Activated CD4-positive, alpha-beta T cell treated with anti-CD3 and anti-CD28 coated beads, Interleukin-2, Interleukin-6, amounts not matched to agents 100 ng/mL and 50 ng/mL, durations not matched to agents 16 hours and 8 hours (primary cell): ENCODE results near the gene C1R.

Source experiments
- DNase-seq: peaks from one replicate; pipeline ENCODE4 v3.0.0-alpha.2; 2020

Gene C1R

DNA sequence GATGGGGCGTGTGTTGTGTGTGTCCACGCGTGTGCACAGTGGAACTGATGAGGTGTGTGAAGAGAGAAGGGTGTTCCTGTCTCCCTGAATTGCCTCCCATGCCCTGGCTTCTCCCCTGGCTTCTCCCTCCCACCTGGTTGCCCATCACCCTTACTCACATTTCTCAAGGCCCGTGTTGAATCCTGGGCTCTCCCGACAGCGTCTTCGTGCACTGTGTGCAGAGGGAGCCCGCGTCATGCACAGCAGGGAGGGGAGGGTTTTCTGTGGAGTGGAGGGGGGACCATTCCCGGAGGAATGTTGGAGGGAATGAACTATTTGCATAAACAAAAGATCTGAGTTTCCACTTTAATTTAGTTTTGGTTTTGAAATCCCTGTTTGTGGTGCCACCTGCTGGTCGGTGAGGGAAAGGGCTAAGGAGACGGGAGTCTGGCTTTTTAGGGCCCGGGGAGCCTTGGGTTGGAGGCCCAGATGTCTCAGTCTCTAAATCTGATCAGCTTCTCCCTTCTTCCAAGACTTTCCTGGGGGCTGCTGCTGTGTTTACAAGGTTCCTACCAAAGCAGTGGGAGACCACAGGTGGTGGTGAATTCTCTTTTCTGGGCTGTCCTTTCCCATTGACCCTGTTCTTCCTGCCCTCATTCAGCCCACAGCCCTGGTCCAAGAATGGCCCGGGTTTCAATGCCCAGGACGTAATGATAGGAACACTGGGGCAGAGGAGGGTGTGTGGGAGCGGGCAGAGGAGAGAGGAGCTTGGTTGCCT, at the start of gene C1R:
TSS of gene C1R (minus strand) at position 217 of the 757 bp plus-strand sequence. CDS start at position 160, 57 bp downstream.
- peak; percentile 70 for DNase-seq

DNA sequence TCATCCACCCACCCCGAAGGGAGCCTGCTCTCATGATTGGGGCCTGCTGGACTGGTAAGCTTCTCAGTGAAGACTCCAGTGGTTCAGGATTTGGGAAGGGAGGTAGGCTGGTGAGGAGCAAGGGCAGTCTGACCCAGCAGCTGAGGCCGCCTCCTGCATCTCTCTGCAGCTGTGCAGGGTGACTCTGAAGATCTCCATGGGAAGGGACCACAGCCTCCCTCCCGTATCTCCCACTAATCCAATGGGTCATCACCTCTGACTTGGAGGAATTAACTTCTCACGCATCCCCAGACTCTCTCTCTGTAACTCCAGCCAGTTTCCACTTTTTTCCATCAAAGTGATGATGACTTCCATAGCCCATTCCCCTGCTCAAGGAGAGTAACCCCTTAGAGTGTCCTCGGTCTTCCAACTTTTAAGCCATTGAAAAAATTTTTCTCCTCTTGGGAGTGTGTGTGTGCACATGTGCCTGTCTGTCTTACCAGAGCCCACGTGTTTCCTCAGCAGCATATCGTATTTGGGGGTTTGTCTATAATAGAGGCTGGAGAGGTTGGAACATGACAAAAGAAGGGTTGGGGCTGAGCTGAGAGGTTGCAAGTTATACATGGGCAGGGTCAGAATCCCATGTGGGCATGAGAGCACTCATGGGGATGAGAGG, 49.2 kb upstream of the C1R start:
- no peak for DNase-seq

DNA sequence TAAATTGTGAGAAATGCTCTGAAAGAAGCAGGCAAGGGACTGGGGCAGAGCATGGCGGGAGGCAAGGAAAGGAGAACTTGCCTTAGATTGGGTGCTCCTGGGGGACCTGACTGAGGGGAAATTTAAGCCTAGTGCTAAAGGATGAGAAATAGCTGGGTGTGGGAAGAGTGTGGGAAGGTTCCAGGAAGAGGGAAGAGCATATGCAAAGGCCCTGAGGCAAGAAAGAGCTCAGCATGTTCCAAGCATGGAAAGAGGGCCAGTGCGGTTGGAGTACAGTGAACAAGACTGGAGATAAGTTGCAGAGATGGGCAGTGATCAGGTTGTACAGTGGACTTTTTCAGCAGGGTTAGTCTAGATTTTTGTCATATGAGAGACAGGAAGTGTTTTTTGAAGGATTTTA, 47.0 kb upstream of the C1R start:
- no peak for DNase-seq

DNA sequence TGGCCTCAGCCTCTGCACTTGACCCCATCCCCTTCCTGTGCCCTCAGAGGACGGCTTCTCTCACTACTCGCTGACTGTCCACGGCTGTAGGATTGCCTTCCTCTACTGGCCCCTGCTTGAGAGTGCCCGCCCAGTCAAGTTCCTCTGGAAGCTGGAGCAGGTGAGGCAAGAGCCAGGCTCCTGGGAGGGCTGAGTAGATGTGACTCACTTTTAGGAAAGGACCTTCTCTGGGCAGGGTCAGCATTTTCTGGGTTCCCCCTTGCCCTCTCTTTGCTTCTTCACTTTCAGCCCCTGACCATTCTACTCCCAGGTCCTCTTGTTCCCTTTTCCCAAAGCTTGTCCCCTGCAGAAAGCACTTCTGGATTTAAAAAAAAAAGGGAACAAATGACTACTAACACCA, 45.7 kb upstream of the C1R start:
- DNase-seq: no peak

DNA sequence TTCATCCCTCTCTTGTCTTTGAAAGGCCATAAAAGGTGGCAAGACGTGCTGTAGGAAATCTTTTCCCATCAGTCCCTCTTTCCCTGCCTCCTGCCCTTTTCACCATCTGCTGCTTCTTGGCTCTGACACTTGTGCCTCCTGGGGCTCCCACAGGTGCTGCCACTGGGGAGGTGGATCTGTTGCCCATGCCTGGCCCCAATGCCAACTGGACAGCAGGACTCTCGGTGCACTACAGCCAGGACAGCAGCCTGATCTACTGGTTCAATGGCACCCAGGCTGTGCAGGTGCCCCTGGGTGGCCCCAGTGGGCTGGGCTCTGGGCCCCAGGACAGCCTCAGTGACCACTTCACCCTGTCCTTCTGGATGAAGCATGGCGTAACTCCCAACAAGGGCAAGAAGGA, 44.4 kb upstream of the C1R start:
- no peak for DNase-seq

DNA sequence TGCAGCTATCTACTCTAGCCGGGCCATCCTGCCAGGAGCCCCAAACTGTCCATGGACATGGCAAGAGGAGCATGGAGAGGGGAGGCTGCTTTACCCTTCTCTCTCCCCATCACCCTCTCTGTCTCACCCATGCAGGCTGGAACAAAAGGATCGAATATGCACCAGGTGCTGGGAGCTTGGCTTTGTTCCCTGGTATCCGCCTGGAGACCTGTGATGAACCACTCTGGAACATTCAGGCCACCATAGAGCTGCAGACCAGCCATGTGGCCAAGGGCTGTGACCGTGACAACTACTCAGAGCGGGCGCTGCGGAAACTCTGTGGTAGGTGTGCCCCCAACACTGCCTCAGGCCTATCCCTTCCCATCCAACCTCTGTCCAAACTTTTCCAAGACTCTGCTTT, 43.8 kb upstream of the C1R start:
- DNase-seq: no peak

DNA sequence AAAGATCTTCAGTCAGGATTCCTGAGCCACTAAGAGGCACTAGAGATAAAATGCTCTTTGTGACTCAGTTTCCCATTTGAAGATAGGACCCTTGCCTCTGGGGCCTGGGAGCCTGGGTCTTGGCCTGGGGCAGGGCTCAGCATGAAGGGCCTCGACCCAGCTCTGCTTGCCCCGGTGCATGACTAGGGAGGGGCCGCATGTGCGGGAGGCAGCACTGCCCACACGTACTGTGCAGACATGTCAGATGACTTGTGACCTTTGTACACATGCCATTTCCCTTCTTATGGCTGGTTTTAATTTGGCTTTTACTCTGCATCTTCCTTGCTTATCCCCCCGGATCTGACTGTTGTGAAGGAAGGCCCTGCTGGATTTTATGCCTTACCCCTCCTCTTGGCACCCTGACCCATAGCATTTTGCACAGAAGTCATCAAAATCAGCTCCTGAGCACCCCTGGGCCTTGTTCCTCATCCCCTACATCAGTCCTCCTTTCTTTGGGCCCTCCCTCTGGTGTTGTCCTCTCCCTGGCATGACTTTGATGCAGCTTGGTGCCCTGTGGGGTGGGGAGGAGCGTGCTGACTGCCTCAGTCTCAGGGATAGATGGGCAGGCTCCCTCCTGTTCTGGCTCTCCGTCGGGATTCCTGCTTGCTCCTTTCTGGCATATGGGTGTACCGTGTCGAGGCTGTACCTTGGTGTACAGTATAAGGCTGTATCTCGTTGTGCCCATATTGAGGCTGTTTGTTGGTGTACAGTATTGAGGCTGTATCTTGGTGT, 42.3 kb upstream of the C1R start:
- no peak for DNase-seq

DNA sequence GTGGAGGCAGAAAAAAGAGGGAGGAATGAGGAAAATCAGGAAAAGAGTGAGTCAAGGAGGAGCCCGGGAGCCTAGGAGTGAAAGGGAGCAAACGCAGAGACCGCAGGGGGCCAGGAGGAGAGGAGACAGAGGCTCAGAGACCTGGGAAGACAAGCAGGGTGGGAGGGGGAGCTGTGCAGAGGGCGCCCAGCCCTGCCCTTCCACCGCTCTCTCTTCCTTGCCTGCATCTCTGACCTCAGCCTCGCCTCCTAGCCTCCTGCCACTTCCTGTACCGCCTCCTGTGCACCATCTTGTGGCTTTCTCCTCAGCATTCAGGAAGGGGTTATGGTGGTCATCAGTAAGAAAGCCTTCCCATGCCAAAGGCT, 39.2 kb upstream of the C1R start:
- DNase-seq: peak; percentile 71

DNA sequence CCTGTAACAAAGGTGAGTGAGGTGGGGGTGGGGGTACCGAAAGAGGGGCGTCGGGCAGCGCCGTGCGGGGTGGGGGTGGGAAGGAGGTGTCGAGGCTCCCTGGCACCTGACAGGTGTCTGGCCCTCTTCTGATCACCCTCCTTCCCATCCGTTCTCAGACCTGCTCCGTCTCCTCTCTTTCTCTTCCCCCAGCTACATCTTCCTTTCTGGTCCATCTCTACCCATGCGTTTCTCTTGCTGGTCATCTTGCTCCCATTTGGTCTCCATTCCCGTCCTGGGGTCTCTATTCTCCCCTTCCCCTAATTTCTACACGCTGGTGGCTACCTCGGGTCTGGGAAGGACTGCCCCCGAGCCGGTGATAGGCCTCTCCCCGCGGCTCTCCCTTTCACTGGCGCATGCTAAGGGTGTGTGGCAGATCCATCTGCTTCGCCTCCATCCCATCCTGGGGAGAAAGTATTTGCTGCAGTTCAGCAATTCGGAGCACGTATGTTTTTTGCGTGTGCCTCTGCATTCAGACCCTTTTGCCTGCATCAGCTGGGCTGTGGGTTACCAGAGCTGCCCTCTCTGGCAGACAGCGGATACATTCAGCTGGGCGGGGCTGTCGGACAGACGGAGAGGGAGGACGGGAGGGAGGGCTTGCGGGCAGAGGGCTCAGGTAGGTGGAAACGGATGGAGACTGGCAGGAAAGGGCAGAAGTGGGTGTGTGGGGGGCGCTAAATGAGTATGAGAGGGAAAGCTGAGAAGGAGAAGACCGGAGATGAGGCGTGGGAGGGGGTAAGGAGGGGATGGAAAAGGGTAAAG, 38.7 kb upstream of the C1R start:
- peak; percentile 74 for DNase-seq

DNA sequence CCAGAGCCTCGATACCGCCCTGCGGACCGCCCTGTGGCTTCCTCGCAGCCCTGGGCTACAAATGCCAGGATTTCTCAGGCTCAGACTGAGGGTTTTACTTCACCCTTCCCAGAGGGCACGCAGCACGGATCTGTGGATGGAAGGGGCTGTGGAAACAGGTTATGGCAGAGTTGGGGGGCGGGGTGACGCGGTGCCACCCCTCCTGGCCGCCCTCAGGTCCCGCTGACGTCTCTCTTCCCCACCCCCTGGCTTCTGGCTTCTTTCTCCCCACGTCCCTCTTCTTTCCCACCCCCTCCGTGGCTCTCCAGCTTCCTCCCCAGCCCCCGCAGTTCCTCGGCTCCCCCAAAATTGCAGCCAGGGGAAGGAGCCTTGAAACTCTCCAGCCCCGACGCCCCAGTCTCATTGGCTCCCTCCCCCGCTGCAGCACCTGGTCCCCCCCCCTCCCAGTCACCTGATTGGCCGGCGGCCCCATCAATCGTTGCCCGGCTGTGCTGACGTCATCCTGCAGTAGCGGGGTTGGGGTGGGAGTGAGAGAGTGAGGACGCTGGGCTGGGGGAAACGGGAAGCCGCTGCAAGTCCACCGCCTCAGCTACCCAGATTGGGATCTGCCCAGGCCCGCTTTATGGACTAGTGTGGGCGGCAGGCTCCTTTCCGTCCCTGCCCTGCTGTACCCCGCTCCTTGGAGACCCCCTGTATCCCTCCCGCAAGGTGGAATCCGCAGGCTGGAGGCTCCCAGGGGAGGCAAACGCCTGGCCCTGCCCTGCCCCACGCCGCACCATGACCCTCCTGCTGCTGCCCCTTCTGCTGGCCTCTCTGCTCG, 37.8 kb upstream of the C1R start, which contains the start of gene CLSTN3:
TSS of gene CLSTN3 (plus strand) at position 500 of the 820 bp plus-strand sequence. CDS start at position 778, 278 bp downstream.
- peak; percentile 82 for DNase-seq

DNA sequence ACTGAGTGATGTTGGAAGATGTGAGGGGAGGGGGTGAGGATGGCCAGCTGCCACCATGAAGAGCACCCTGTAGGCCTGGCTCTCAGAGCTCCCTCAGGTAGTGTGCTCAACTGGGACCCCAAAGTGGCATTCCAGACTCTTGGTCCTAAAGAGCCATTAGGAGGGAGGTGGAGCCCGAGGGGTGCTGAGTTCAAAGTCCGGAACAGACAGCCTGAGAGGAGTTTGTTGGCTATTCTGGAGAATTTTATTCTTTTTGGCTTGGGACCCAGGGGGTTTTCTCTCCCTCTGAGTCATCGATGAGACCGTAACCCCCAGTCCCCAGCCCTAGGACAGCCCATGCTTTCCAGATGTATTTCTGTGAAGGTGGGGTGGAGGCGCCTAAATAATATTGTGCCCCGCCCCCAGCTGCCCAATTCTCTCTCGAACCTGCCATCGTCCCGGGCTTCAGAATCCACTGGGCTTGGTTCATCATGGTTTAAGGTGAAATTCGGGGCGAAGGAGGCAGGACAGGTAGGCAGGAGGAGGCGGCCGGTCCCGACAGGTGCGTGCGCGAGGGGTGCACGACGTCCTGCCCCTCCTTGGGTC, 37.1 kb upstream of the C1R start:
- no peak for DNase-seq

DNA sequence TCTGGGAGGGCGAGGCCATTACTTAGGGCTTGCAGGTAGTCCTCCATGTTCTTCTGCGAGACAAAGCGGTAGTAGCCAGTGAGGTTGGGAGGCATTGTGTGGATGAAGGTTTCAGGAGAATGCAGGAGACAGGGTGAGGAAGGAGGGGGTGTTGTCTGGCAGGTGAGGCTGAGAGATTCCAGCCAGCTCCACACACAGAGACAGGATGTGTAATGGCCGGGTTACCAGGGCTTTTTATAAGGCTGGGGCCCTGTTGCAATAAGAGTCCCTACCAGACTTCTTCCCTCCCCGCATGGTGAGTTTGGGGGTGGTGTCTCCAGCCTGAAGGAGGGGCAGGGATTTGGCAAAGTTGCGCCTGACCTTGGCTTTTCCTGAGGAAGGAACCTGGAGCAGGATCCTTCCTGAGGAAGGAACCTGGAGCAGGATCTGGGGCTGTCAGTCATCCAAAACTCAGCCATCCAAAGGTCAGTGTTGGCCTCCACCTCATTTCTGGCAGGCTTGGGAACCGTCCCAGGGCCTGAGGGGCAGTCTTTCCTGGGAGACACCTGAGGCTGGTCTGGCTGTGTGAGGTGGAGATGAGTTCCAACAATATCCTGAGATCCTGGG, 36.5 kb upstream of the C1R start, which contains the start of gene RBP5:
TSS of gene RBP5 (minus strand) at position 209 of the 606 bp plus-strand sequence. CDS start at position 95, 114 bp downstream.
- DNase-seq: no peak

DNA sequence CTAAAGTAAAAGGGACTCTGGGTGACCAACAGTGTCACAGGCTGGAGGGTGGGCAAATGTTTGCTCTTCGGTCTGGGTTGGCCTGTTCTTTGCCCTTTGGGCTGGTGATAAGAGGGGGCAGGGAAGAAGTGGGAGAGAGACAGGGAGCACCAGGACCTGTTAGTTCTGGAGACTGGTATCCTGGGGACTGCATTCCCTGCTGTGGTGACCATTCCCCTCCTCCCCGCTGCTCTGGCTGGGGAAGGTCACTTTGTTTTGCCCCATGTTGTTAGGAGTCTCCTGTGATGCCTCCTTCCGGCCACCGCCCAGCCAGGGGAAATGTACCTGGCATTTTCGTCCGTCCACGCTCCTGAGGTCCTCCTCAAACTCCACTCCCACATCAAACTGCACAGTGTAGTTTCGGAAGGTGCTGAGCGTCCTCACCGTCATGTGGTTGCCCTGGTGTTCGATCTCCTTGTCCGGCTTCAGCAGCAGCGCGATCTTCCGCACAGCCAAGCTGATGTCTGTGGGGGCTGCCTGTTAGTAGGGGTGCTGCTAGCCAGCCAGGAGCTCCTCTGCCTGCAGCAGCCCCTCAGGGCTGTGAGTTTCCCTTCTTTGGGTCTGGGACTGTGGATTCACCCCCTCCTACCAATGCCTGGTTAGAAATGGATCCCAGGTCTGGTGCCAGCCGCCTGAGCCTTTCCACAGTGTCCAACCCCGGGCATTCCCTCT, 35.8 kb upstream of the C1R start:
- no peak for DNase-seq

DNA sequence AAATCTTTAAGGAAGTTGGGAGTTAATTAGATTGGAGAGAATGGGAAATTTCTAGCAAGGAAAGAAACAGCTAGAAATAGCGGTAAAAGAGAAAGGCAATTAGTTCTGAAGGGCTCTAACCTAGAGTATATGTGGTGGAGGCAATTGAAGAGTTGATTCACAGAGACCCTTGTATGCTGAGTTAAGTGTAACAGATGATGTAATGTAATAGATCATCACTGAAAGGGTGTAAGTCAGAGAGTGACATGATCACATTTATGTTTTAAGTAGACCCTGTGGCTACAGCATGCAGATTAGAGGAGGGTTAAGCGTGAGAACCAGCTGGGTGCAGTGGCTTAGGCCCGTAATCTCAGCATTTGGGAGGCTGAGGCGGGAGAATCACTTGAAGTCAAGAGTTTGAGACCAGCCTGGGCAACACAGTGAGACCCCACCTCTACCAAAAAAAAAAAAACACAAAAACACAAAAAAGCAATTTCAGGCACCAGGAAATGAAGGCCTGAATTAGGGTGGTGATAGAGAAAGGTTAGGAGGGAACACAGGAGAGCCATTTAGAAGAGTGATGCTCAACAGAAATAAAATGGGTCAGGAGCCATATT, 33.5 kb upstream of the C1R start:
- no peak for DNase-seq

DNA sequence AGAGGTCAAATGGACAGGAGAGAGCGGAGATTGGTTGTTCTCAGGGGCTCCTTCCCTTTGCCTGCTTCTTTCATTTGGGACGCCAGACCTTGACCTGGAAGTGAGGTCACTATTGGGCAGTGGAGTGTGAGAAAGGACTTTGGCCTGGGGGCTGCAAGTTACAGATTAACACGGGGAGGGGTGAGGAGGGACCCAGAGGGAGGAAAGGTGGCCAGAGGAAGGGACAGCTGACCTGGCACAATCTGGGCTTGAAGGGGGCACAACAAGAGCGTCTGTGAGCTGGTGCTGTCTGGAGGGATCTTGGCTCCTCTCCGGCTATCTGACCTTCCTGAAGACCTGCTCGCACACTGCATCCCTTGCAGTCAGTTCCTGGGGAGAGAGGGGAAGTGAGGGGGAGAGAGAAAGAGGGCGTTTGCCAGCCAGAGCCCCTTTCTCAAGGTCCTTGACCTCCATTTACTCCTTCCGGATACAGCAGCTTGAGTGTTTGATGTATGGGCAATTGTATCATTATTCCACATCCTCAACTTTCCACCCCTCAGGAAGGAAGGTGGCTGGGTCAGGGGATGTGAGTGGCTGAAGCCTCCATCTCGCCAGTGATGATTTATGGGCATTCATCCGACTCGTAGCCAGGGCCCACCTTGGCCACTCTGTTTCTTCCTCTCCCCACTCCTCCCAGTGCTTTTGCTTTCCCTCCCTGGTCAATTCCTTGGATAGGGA, 31.7 kb upstream of the C1R start:
- DNase-seq: no peak

DNA sequence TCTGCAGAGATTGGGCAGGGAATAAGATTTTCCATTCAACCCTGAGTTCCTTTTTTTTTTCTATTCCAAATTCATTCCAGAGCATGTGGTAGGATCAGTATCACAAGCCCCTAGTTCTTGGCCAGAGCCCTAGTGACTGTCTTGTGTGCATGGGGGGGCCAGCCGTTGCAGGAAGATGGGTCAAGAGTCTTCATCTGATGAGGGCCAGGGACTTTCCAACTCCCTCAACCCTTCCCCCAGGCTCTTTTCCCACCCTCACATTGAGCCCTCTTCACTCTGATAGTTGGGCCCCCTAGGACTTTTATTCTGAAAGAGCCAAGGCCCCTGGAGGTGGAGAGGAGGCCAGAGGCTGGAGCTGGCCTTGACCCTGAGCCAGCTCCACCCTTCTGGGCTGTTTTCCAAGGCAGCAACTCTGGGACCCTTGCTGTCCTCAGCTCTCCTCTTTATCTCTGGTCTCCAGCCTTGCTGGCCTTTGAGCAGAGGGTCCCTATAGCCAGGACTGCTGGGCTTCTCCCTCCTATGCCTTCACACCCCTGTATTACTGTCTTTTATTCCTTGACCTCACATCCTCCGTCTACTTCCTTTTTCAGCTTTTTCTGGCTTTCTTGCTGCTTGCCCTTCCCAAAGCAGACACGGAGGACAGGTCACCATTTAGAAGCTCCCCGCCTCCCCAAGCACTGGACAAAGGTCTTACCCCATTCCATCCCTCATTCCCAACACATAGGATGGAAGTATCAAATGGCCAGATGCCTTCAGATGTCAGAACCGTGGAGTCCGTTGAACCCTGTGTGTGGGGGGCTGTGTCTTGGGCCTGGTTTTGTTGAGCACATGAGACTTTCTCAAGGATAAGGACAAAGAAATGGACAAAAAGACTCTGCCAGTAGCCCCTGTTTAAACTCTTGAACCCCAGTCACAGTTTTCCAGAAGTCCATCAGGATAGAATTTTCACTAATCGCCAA, 30.8 kb upstream of the C1R start:
- DNase-seq: no peak

DNA sequence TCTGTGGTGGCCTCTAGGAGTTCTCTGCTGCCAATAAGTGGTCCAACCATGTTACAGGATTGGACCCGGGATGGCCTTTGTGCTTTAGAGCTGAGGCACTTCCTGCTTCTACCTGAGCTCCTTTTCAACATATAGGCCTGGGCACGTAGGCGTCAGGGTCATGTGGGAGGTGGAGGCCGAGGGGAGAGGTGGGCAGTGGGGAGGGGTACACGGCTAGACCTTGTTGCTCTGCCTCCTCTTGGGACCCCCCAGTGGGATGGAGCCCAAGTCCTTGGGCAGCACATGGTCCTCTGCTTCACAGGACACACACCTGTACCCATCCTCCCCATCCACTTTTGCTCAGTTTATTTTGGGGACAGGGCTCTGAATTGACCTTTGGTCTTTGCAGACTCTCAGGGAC, 29.1 kb upstream of the C1R start:
- no peak for DNase-seq

DNA sequence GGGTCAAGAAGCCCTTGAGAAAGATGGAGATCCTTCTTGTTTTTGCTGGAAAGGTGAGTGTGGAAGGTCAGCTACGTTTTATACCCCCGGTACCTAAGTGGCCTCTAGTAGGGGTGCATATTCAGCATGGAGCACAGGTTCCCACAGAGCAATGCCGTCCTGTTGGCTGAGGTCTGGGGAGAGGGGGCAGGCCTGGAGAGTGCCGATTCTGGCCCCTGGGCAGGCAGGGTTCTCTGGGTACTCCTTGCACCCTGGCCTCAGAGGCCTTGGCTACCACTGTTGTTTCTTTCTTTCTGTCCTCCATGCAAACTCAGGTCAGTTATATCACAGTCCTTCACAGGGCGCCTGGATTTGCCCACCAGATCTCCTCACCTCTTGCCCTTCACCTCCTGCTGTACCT, 27.9 kb upstream of the C1R start:
- DNase-seq: no peak
